HG02571 (cell line): Measurements from ENCODE around the gene CFAP77.

Experiments
- ATAC-seq: cut with Tn5 transposase; IDR thresholded peaks from one replicate; pipeline ENCODE4 v1.9.1; 2021; ENCODE audit warnings: mild to moderate bottlenecking, moderate library complexity; ENCODE audit not compliant: unreplicated experiment

The CFAP77 gene

GRCh38 chr9:132447346-132447745 is 37.3 kb downstream of the CFAP77 start:
- no peak for ATAC-seq

- ATAC-seq, result no peak
These were observed 37.9 kb downstream of the CFAP77 start for GRCh38 chr9:132447902-132448301.

- ATAC-seq, result no peak
These were observed 41.3 kb downstream of the CFAP77 start for GRCh38 chr9:132451276-132451675.

GRCh38 chr9:132456241-132456640 is 46.2 kb downstream of the CFAP77 start:
- ATAC-seq, result no peak

- ATAC-seq, result no peak
These were observed 47.7 kb downstream of the CFAP77 start for GRCh38 chr9:132457504-132458236.

- ATAC-seq, result no peak
These were observed 48.4 kb downstream of the CFAP77 start for GRCh38 chr9:132458432-132458831.

GRCh38 chr9:132459661-132460060 is 49.6 kb downstream of the CFAP77 start:
- no peak for ATAC-seq

GRCh38 chr9:132460240-132460639 is 50.2 kb downstream of the CFAP77 start:
- no peak for ATAC-seq

GRCh38 chr9:132461281-132461896 is 51.4 kb downstream of the CFAP77 start:
- no peak for ATAC-seq

GRCh38 chr9:132461971-132462370 is 52.0 kb downstream of the CFAP77 start:
- no peak for ATAC-seq

- ATAC-seq, result no peak
These were observed 54.5 kb downstream of the CFAP77 start for GRCh38 chr9:132464547-132464946.

GRCh38 chr9:132465131-132465635 is 55.2 kb downstream of the CFAP77 start:
- no peak for ATAC-seq

GRCh38 chr9:132472199-132472598 is 62.2 kb downstream of the CFAP77 start:
- no peak for ATAC-seq

- no peak for ATAC-seq
These were observed 62.6 kb downstream of the CFAP77 start for GRCh38 chr9:132472599-132472998.

GRCh38 chr9:132474253-132474652 is 64.2 kb downstream of the CFAP77 start:
- ATAC-seq, result no peak

- no peak for ATAC-seq
These were observed 68.5 kb downstream of the CFAP77 start for GRCh38 chr9:132478353-132479050.

- no peak for ATAC-seq
These were observed 69.7 kb downstream of the CFAP77 start for GRCh38 chr9:132479733-132480132.

- no peak for ATAC-seq
These were observed 71.2 kb downstream of the CFAP77 start for GRCh38 chr9:132481053-132481849.

GRCh38 chr9:132482196-132482813 is 72.3 kb downstream of the CFAP77 start:
- ATAC-seq, result no peak

GRCh38 chr9:132485393-132485792 is 75.4 kb downstream of the CFAP77 start:
- no peak for ATAC-seq
